ENCODE measurements around the gene PDIA6.

PDIA6 gene

DNA sequence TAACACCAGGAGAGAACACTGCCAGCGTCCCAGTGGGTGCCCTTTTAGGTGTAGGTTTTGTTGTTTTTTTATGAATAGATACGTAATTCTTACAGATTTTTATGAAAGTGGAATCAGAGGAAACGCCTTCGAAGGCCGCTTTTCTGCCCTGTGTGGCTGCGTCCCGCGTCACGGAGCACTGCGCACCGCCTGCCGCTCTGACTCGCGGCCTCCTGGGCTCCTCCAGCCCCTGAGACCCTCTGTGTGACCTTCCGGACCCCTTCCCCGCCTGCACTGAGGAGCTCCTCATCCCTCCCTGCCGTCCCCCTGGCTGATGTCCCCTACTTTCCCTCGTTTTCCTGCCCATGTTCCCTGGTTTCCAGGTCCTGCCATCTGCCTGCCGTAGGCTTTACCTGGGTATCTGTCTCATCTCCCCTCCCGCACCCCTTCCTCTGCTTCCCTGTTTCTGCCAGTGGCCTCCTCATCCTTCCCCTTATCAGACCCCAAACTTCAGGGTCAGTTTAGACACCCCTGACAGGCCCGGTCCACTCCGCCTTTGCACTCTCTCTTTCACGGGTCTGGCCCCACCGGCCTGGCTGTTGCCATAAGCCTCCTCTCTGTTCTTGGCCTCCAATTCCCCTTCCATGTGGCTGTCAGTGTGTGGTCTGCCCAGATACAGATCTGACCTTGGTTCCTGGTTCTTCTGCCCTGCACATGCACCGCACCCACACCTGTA is 32.7 kb downstream of the PDIA6 start:
- no peak for DNase-seq

DNA sequence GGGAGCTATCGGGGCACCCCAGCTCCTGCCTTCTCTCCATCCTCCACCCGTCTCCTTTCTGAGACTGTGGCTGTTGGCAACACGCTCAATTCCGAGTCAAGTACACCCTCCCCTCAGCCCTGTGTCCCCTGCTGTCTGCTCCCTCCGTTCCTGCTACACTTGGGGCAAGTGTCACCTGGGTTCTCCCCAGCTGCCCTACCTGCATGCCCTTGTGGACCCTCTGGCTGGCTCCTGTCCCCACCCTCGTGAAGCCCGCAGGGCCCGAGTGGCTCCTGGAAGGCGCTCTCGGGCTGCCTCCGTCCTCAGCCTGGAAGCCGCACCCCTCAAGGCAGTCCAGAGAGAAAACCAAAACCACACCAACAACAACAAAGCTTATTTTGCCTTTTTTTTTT is 33.9 kb downstream of the PDIA6 start:
- DNase-seq: no peak

GRCh38 chr2:10777842-10778723 is 34.5 kb downstream of the PDIA6 start:
- DNase-seq: no peak

- DNase-seq: no peak
Measured at GRCh38 chr2:10777111-10777841, 35.3 kb downstream of the PDIA6 start.

GRCh38 chr2:10776231-10776977 is 36.2 kb downstream of the PDIA6 start:
- no peak for DNase-seq

DNA sequence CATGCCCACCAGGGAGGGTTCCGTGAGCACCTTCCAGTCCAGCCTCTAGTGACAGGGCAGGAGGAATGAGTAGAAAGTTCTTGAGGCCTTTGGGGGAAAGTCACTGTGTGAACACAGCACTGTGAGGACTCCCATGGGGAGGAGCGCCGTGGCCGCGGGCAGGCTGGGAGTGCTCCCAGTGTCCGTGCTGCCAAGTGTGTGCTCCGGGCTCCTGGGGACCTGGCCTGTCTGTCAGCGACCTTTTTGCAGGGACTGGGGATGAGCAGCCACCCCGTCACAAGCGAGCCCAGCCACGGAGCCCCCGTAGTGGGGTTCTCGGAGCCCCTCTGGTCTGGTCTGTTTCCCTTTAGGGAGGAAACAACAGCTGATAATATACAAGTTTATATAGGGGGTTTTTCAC is 36.8 kb downstream of the PDIA6 start:
- no peak for DNase-seq

GRCh38 chr2:10775021-10775780 is 37.4 kb downstream of the PDIA6 start:
- no peak for DNase-seq

GRCh38 chr2:10774394-10774793 is 38.2 kb downstream of the PDIA6 start:
- no peak for DNase-seq

GRCh38 chr2:10773821-10774341 is 38.7 kb downstream of the PDIA6 start:
- no peak for DNase-seq

- DNase-seq: no peak
Measured at GRCh38 chr2:10772868-10773215, 39.7 kb downstream of the PDIA6 start.

GRCh38 chr2:10772201-10772867 is 40.3 kb downstream of the PDIA6 start:
- DNase-seq: no peak

- DNase-seq: no peak
Measured at GRCh38 chr2:10771786-10772185, 40.8 kb downstream of the PDIA6 start.

DNA sequence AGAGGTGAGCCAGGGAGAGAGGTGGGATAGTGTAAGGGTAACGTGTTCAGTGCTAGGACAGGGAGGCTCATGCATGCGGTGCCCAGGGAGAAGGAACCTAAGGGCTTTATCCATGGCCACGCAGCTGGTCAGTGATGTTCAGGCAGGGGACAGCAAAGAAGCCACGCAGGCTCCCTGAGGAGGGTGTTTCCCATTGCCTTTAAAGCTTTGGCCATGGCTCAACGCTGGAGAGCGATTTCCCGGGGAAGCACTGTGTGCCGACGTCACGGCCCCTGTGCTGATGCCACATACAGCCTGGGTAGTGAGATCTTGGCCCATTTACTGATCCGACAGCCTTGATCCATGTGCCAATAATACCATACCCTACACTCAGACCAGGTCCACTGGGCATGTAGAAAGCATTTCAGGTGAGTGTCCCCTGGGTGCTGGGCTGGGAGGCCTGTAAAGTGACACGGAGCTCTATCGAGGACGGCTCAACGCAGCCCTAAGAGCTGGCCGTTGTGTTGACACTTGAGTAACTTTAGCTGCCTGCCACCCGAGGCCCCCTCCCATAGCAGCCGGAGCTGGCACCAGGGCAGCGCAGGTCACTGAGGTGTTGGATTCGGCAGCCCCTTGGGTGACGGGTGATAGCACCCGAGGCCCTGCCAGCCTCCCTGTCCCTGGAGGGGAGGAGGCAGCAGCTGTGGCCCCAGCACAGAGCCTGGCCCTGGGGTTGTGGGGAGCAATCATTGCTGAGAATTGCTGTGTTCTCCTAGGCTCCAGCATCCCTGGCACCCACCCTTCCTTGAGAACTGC is 41.4 kb downstream of the PDIA6 start:
- no peak for DNase-seq

DNA sequence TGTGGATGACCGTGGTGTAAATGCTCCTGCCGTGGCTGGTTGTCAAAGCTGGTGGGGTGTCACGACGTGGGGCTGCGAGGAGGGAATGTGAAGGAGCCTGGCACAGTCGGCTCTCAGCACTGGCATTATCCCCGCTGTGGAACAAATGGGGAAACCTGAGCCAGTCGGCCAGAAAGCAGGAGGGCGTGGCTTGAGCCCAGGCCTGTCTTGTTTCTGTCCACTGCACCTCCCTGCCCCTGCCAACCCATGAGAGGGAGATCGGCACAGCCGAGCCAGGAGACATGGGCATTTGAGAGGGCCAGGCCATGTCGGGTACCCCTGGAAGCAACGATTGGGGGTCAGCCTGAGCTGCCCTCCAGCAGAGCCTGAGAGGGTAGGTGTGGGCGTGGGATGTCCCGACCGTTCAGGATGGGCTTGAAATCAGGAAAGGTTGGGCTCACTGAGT is 44.5 kb downstream of the PDIA6 start:
- no peak for DNase-seq

DNA sequence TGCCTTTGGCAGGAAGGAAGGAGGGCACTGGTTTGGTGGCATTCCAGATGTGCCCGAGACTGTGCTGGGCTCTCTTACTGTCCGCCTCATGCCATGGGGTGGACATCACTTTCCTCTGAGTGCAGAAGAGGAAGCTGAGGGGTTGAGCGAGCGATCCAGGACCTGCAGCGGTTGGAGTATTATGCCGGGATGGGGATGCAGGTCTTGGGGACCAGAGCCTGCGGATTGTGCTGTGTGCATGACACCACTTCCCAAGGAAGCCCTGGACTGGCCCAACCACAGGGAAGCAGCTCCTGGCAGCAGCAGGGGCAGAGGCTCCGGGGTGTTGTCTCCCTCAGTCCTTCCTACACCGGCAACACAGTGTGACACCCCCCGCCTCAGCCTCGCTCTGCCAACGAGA is 46.7 kb downstream of the PDIA6 start:
- no peak for DNase-seq

GRCh38 chr2:10765461-10765860 is 47.1 kb downstream of the PDIA6 start:
- DNase-seq: no peak

DNA sequence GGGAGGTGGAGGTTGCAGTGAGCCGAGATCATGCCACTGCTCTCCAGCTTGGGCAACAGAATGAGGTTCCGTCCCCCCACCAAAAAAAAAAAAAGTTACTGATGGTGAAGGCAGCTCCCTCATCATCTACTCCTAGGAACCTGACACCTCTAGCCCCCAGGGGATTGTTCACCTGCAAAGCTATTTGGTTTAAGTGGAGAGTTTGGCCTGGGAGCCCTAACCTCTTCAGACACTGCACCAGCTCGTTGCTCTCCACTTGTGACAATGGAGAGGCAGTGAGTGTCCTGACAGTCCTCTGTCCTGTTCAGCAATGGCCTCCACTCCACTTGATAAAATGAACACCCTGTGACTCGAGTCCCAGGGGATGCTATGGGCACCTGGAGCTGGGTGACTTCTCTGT is 47.7 kb downstream of the PDIA6 start:
- no peak for DNase-seq

DNA sequence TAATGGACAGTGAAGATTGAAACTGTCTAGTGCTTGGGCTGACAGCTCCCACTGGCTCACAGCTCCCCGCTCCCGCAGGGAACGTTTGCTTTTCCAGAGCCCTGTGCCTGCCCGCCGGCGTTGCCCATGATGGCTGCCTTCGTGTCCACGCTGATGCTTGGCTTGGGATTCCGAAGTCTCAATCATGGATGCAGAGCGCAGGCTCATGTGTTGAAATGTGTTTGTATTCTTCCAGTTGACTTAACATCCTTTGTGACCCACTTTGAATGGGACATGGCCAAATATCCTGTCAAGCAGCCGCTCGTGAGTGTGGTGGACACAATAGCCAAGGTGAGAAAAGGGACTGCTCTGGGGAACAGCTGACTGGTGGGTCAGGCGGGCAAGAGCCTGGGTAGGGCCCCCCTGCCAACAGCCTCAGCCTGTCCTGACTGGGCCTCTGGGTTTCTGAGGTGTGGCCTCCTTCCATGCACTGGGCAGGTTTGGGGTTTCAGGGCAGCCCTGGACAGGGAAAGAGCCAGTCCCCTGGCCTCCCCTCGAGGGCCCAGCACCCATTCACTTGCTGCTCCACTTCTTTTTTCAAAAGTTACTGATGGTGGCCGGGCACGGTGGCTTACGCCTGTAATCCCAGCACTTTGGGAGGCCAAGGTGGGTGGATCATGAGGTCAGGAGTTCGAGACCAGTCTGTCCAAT is 48.3 kb downstream of the PDIA6 start:
- no peak for DNase-seq

DNA sequence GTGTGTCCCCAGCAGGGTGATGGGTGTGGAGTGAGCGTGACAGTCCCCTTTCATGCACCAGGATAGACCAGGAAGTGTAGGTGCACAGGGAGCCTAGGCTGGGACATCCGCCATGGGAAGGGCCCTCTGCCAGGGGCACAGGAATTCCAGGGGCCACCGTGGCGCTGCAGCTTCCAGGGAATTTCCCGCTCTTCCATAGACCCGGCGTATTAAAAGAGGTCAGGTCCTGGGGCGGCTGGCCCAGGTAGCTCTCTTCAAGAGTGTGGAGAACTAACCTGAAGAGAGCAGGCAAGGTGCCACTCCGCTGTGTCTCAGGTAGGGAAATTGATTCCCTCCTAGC is 49.2 kb downstream of the PDIA6 start:
- no peak for DNase-seq

Data from NCI-H446 (cell line).